Kidney tubule cell (primary cell): Measurements from ENCODE around the gene NTM.
"Not testable (repeated sequence)": the region's sequence is repeated elsewhere in the genome, so short reads cannot be mapped to it uniquely, and the experiment has no call there.

Experiments used
- DNase-seq: peaks from one replicate; pipeline ENCODE4 v3.0.0-alpha.2; 2018; ENCODE audit warnings: low spot score

The NTM gene

DNA sequence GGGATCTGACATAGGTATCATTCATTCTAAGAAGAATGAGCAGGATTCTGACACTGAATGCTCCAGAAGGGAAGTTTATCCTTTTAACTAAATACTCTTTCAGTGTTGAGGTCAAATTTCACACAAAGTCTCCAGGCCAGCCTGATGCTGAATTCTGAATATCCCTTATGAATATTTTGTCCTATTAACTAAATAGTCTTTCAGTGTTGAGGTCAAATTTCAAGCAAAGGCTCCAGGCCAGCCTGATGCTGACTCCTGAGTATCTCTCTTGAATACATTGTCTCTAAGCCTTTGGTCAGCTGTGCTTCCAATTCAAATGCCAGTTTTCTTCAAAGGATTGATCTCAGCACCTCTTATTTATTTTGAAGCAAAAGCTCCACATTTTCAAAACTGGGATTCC lies 676.8 kb downstream of the NTM start:
- no peak for DNase-seq

- DNase-seq: no peak
These were observed 677.6 kb downstream of the NTM start for GRCh38 chr11:132048040-132048439.

DNA sequence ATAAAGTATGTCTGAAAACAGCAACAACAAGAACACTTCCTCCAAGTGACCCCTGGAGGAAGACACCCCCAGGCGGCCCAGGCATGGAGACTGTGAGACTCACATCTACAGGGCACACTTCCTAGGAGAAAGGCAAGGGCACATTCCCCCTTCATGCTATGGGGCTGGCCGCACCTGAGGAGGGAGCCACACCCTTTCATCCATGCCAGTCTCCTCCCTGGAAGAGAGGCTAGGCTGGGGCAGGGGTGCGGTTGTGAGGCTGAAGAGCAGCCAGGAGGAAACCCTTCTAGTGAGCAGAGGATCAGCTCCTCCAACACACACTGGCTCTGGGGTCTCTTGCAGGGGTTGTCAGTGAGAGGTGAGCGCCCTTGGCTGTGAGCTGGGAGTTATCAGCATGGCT lies 678.8 kb downstream of the NTM start:
- DNase-seq: no peak

DNA sequence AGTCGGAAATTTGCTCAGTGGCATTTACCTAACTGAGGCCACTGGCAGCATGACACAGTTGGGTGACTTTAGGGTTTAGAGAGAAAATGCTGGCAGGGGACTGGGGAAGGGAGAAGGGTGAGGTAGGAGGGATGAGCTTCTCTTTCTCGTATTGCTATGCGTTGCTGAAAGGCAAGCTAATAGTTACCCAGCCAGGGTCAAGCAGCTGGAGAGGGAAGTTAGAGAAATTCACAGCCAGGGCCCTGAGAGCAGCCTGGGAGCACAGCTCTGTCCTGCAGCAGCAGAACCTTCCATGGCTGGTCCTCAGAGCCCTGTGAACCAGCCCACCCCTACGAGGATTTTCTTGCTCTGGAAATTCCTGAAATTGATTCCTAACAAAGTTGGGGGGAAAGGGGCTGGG lies 679.6 kb downstream of the NTM start:
- DNase-seq: no peak

DNA sequence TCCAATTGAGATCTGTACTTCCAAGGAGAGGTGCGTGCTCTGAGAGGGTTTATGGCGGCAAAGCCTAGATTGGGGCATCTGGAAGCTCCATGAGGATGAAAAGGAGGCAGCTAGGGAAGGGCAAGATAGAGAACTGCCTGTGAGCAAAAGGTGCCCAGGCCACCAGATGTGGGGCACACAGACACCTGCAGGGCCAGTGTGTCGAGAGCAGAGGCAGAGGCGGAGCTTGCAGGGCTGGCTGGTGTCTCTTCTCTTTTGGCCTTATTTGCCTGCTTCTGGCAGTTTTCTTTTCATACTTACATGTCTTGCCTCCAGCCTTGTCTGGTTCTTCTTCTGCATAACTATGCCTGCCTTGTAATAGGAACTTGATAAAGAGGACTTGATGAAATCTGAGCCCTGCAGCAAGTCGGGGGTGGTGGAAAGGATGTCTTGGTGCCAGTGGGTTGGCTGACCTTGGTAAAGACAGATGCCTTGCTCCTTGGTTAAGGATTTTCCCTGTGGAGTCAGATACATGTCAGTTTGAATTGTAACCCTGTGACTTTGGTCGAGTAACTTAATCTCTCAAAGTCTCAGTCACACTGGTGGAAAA lies 680.3 kb downstream of the NTM start:
- DNase-seq: no peak

- DNase-seq: no peak
These were observed 681.3 kb downstream of the NTM start for GRCh38 chr11:132051704-132052103.

DNA sequence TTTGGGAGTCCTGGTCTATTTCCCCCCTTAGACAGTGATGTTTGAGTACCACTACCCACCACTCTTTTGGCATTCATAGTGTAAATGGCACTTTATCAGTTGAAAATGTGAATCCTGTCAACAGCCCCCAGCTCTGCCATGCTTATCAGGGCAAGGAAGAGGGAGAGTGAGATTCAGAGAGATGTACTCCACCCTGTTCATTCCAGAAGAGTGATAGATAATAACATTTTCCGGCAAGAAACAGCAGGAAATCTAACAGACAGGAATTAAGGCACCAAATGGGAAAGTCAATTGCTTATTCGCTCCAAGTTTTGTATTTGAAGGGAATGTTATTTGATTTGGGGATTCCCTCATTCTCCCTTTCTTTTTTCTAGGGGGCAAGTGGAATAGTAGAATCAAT lies 681.9 kb downstream of the NTM start:
- DNase-seq: no peak

DNA sequence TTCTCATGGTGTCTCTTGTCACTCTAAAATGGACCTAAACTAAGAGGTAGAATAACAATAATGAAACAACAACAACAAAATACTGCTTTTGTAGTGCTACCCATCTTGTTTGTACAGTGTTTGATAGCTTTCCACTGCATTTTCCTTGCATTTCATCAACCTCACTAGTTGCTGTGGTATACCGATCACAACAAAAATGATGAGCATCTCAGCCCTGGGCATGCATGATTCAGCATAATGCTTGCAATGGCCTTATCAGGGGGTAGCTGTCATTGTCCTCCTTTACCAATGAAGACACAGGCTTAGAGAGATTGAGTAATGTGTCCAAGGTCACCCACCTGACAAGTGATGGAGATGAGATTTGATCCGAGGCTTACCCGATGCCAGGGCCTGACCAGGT lies 682.5 kb downstream of the NTM start:
- no peak for DNase-seq

DNA sequence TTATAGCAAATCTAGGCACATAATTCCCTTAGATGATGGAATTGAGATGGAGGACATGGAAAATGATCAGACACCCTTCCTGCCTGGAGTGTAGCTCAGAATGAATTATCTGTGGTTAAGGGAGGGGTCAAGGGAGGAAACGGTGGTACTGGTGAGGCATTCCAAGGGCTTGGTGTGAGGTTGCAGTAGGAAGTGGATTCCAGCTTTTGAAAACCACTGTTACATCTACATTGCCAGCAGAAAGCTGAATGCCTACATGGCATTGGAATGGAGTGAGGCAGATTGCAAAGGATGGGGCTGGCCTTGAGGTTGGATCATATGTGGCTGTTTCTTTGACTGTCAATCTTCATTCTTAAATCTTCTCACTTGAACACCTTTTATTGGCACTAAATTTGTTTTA lies 684.4 kb downstream of the NTM start:
- peak; percentile 93 for DNase-seq

DNA sequence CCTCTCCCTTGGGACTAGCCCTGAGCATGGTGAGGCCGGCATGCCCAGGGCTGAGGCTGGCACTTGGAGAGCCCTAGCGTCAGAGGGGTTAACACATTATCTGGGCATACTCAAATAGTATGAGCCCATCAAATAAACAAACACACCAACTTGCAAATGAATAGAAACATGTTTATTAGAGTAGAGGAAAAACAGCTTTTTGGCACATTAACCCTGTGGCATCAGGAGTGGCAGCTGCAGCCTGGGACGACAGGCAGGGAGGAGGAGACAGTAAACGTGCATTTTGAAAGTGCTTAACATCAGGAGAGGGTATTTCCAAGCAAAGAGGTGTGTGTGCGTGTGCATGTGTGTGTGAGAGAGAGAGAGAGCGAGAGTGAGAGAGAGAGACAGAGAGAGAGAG lies 684.9 kb downstream of the NTM start:
- DNase-seq: no peak

- DNase-seq: peak; percentile 56
These were observed 686.3 kb downstream of the NTM start for GRCh38 chr11:132056689-132057088.

DNA sequence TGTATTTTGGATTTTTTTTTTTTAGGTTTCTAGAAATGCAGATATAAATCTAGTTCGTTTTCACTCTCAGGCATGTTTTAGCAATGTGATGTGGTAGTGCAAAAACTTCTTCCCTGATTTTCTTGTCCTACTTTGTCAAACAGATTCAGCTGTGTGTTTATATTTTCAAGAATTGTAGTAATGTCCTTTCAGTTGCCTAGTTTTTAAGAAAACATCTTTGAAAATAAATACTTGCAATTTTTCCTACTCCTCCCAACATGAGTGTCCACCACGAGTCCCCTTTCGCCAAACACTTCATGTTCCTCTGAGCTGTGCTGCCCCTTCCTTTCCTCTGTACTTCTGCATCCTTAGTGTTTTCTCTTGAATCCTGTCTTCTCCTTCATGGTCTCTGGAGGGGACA lies 686.9 kb downstream of the NTM start:
- DNase-seq: no peak

GRCh38 chr11:132058211-132058772 lies 687.9 kb downstream of the NTM start:
- DNase-seq: no peak

DNA sequence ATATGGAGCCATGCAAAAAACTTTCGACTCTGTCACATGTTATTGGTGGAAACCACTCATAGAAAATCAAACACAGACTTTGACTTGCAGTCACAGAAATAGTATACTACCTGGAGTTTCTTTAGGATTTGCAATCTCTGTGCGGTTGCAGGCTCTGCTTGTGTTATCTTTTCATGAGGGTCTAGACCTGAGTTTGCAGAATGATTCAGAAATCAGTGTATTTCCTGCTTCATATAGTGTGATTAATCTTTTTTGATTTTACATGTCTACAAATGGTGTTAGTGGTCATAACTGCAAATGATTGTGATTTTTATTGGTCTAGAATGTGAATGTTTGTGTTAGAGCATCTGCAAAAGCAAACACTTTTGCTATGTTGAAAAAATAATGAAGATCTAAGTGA lies 690.2 kb downstream of the NTM start:
- DNase-seq: no peak

DNA sequence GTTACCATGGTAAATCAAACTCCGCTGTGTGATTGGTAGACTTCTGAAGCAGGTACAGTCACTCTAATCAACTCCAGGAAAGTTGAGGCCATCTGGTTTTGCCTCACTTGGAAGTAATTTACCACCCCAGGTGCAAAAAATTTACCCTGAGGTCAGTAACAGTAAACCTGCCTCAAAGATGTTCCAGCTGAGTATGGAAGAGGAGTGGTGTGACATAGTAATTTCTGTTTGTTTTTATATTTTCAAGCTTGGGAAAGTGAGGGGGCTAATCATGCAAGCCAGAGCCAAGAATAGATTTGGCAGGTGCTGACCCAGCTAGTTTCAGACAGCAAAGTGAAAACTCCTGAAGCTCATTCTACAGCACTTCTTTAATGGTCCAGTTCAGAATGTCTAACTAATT lies 691.6 kb downstream of the NTM start:
- DNase-seq: no peak

DNA sequence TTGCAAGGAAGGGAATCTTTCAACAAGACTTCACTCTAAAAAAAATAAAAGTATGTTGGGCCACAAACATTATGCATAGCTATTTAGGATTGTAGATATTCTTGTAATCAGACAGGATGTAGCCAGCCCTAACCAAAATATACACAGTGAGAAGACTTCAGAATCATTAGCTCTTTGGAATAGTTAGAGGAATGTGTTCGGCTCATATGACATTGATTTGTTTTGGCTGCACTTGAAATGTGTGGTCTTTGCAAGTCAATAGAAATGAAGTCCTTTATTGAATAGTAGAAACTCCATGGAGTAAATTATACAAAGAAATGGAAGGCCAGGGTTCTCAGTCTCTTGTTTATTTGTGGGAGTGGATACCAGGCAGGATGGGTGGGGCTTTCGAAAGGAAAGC lies 692.1 kb downstream of the NTM start:
- DNase-seq: no peak

DNA sequence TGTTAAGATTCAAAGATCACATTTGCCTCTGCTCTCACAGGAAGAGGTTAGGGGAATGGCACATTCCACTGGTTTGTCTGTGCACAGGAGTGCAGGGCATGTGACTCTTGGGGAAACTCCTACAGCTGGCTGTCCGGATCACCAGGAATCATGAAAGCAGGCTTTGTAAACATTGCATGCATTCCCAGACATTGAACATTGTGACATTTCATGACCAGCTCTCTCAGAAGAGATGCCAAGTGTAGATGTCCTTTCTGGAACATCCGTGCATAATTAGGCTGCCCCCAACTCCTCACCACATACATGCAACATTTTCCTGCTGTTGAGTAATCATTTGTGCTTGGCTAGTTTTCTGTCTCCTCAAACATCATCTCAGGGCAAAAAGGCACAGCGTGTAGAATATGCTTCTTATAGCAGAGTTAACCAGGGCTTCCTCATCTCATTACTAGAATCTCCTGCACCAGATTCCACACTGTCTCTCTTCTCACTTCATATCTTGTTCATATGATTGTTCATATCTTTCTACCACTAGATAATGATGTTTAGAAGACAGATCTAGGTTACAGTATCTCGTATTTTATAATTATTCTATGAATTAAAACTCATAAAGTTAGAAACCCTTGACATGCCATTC lies 694.7 kb downstream of the NTM start:
- DNase-seq: peak; percentile 99

DNA sequence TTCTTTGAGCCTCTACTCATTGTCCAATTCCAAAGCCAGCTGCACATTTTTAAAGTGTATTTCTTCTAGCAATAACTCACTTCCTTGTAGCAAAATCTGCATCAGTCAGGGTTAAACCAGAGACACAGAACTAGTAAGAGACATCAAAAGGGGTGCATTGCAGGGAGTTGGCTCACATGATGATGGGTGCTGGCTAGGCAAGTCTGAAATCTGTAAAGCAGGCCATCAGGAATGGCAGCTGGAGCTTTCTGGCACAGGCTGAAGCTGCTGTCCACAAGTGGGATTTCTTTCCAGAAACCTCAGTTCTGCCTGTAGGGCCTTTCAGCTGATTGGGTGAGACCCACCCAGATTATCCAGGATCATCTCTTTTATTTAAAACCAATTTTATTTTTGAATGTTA lies 698.1 kb downstream of the NTM start:
- no peak for DNase-seq

DNA sequence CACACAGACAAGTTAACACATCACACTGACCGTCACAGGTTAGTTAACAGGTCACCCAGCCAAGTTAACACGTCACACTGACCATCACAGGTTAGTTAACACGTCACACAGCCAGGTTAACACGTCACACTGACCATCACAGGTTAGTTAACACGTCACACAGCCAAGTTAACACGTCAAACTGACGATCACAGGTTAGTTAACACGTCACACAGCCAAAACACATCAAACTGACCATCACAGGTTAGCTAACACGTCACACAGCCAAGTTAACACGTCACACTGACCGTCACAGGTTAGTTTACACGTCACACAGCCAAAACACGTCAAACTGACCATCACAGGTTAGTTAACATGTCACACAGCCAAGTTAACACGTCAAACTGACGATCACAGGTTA lies 699.2 kb downstream of the NTM start:
- not testable (repeated sequence) for DNase-seq

- DNase-seq: not testable (repeated sequence)
These were observed 700.5 kb downstream of the NTM start for GRCh38 chr11:132070907-132071306.

- DNase-seq: peak; percentile 100
These were observed 701.8 kb downstream of the NTM start for GRCh38 chr11:132072044-132072857.

DNA sequence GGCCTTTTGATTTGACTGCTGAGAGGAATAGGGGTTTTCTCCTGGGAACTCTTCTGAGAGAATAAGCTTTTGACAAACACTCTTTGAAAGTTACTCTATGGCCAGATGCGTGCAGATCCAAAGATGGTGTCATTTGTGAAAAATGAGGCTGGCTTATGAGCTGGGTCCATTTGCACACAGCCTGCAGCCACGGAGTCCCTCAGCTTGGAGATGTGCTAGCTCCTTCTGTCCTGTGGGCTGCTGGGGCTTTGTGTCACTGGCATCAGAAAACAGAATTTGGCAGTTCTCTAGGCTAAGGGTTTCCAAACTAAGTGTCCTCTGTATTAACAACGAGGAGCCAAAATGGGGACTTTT lies 702.4 kb downstream of the NTM start:
- no peak for DNase-seq

DNA sequence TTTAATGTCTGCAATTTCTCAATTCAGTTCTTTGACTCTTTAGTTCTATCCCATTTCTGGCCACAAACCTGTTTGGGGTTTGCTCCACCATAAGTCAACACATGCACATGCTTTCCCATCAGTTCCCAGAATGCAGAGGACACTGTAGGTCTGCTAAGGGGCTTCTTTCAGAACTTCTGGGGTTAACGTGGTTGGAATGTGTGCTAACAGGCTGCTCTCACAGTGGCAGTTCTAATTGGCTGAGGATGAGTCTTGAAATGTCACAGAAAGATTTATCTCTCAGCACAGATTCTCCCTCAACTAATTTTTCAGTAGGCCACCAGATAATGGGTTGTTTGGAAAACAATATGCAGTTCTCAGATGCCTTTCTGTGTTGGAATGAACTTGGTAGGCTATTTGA lies 703.4 kb downstream of the NTM start:
- DNase-seq: no peak
